Left kidney (tissue), 2 donors: Measurements from ENCODE around the gene CACNG6. TPM values are rescaled to one million over a fixed set of nuclear protein-coding genes. Genes with fewer than 3 reads are reported as not detected.

ENCODE experiments used
- DNase-seq: peaks from one replicate; pipeline ENCODE4 v3.0.0-alpha.2; 2013
- polyA plus RNA-seq: library from polyadenylated mRNA; unstranded; fragments of 120-200 nt; gene quantifications from one replicate; pipeline ENCODE4 v1.2.1, GENCODE V29; 2013; ENCODE audit not compliant: insufficient read length

The CACNG6 gene
- polyA plus RNA-seq, 1 donor, result 0.71 TPM

- no peak for DNase-seq
Measured at GRCh38 chr19:54042989-54043388, 51.6 kb downstream of the CACNG6 start.

- DNase-seq, result no peak
Measured at GRCh38 chr19:54045771-54046170, 54.3 kb downstream of the CACNG6 start.

- DNase-seq, result no peak
Measured at GRCh38 chr19:54047616-54048015, 56.2 kb downstream of the CACNG6 start.

Other genes starting within 250 kb of the CACNG6 start
- 0.17 TPM for gene NLRP12, start 167.3 kb upstream of the CACNG6 start, polyA plus RNA-seq
- gene MYADM, start 123.8 kb upstream of the CACNG6 start, polyA plus RNA-seq, result 63.4 TPM
- 0.65 TPM for gene PRKCG, start 109.4 kb upstream of the CACNG6 start, polyA plus RNA-seq
- gene CACNG7, start 82.4 kb upstream of the CACNG6 start, polyA plus RNA-seq, result 0.32 TPM
- gene CACNG8, start 28.7 kb upstream of the CACNG6 start, polyA plus RNA-seq, result 0.33 TPM
- not detected for gene VSTM1, start 72.3 kb downstream of the CACNG6 start, polyA plus RNA-seq
- 0.22 TPM for gene TARM1, start 89.7 kb downstream of the CACNG6 start, polyA plus RNA-seq
- 0.07 TPM for gene OSCAR, start 109.2 kb downstream of the CACNG6 start, polyA plus RNA-seq
- 105 TPM for gene NDUFA3, start 111.2 kb downstream of the CACNG6 start, polyA plus RNA-seq
- gene TFPT, start 124.0 kb downstream of the CACNG6 start, polyA plus RNA-seq, result 14.3 TPM
- gene PRPF31, start 124.1 kb downstream of the CACNG6 start, polyA plus RNA-seq, result 68.7 TPM
- gene CNOT3, start 146.1 kb downstream of the CACNG6 start, polyA plus RNA-seq, result 81.7 TPM
- 6.3 TPM for gene LENG1, start 168.1 kb downstream of the CACNG6 start, polyA plus RNA-seq
- 32.3 TPM for gene TMC4, start 181.5 kb downstream of the CACNG6 start, polyA plus RNA-seq
- 58.7 TPM for gene MBOAT7, start 197.9 kb downstream of the CACNG6 start, polyA plus RNA-seq
- 39.8 TPM for gene TSEN34, start 199.7 kb downstream of the CACNG6 start, polyA plus RNA-seq
- 1,221 TPM for gene RPS9, start 209.2 kb downstream of the CACNG6 start, polyA plus RNA-seq
- 0.76 TPM for gene LILRB3, start 231.4 kb downstream of the CACNG6 start, polyA plus RNA-seq